H1 (cell line): Measurements from ENCODE around the gene CIB2. TPM values are rescaled to one million over a fixed set of nuclear protein-coding genes. Genes with fewer than 3 reads are reported as not detected.

Source experiments
- ATF3 ChIP-seq: IDR thresholded peaks from 2 replicates; pipeline ENCODE4 v1.6.1; 2011; ENCODE audit warnings: low read depth, mild to moderate bottlenecking, low read length; ENCODE audit not compliant: insufficient read depth
- CTCF ChIP-seq, 3 experiments: IDR thresholded peaks; 1 replicate in 2 of 3; 2 replicates in 1 of 3; pipeline versions ENCODE4 v1.5.1 to v1.6.1; 2011; ENCODE audit warnings: low read length in 3 of 3, mild to moderate bottlenecking in 3 of 3, inconsistent platforms in 2 of 3, low read depth in 1 of 3, moderate library complexity in 1 of 3; ENCODE audit not compliant: insufficient read depth in 1 of 3; ENCODE audit errors: control extremely low read depth in 1 of 3
- KDM4A ChIP-seq: IDR thresholded peaks from one replicate; pipeline ENCODE4 v1.7.1; 2012; ENCODE audit warnings: low read depth, mild to moderate bottlenecking, moderate library complexity, low read length, inconsistent platforms; ENCODE audit not compliant: severe bottlenecking
- MAFK ChIP-seq: IDR thresholded peaks from 2 replicates; pipeline ENCODE4 v1.6.1; 2012; ENCODE audit warnings: low read depth, mild to moderate bottlenecking, improper control_type of control experiment, low read length
- NANOG ChIP-seq: IDR thresholded peaks from 2 replicates; pipeline ENCODE4 v1.6.1; 2011; ENCODE audit warnings: low read length, low read depth, mild to moderate bottlenecking, inconsistent platforms; ENCODE audit not compliant: insufficient read depth, poor library complexity, severe bottlenecking
- NRF1 ChIP-seq: IDR thresholded peaks from 2 replicates; pipeline ENCODE4 v1.6.1; 2011; ENCODE audit warnings: mild to moderate bottlenecking, low read depth, low read length, improper control_type of control experiment
- PHF8 ChIP-seq: fragments of 200-600 bp; sonication (generic); conservative IDR thresholded peaks from 2 replicates; pipeline ENCODE4 v1.7.1; 2012; ENCODE audit warnings: low read depth, mild to moderate bottlenecking, inconsistent platforms, low read length, moderate library complexity
- RBBP5 ChIP-seq: IDR thresholded peaks from 2 replicates; pipeline ENCODE4 v1.7.1; 2012; ENCODE audit warnings: low read depth, mild to moderate bottlenecking, inconsistent platforms, low read length, moderate library complexity, borderline replicate concordance
- RFX5 ChIP-seq: IDR thresholded peaks from 2 replicates; pipeline ENCODE4 v1.6.1; 2011; ENCODE audit warnings: low read depth, low read length, improper control_type of control experiment, borderline replicate concordance
- SP2 ChIP-seq: IDR thresholded peaks from 2 replicates; pipeline ENCODE4 v1.6.1; 2012; ENCODE audit warnings: mild to moderate bottlenecking, low read length, inconsistent platforms
- TBP ChIP-seq: IDR thresholded peaks from 2 replicates; pipeline ENCODE4 v1.6.1; 2011; ENCODE audit warnings: low read depth, low read length, improper control_type of control experiment
- USF2 ChIP-seq: IDR thresholded peaks from 2 replicates; pipeline ENCODE4 v1.6.1; 2011; ENCODE audit warnings: low read length, improper control_type of control experiment
- polyA plus RNA-seq, 7 experiments: library from polyadenylated mRNA; depleted of rRNA in 3 of 7; stranded (reverse) in 5 of 7; unstranded in 2 of 7; fragments of >200 nt in 5 of 7; fragments of 200-250 nt in 2 of 7; gene quantifications; 1 replicate in 5 of 7; 2 replicates in 1 of 7; 4 replicates in 1 of 7; pipeline versions ENCODE4 v1.2.1 to v1.2.3, GENCODE V29; 2011 to 2013; ENCODE audit warnings: missing spikeins in 2 of 7, mixed read lengths in 2 of 7
- total RNA-seq: library from RNA; stranded (reverse); fragmentation: NEBNext Ultra II Directional; extraction: Animal tissue kit (Norgen Biotek cat#: 25700); gene quantifications from 2 replicates; pipeline ENCODE4 v1.2.1, GENCODE V29; 2021

Gene CIB2
- total and polyA plus RNA-seq, 2 of the 8 experiments (the other 6 are each of a cell fraction or from before 2014, with no cell fraction given) = 41.5 to 45.8 TPM

GRCh38 chr15:78075490-78076230 lies 55.6 kb downstream of the CIB2 start (continued):
- TF ChIP-seq CTCF (IDR thresholded peaks at IDR 0.05; ENCODE audit: control extremely low read depth in 1 of 3, insufficient read depth in 1 of 3, low read depth in 1 of 3, low read length in 3 of 3) (no peak), MAFK (peak; percentile 90), ATF3 (no peak), RBBP5 (no peak), RFX5 (no peak), KDM4A (no peak), USF2 (no peak), NANOG (no peak), SP2 (no peak), NRF1 (no peak), TBP (peak; percentile 36; the same call in 1 of the 2 replicates), PHF8 (no peak)
